HG02642 (cell line): ENCODE measurements around the gene IFNL4.
"Not testable (repeated sequence)": the region's sequence is repeated elsewhere in the genome, so short reads cannot be mapped to it uniquely, and the experiment has no call there.

Experiments used
- ATAC-seq: cut with Tn5 transposase; IDR thresholded peaks from one replicate; pipeline ENCODE4 v1.9.1; 2021; ENCODE audit warnings: mild to moderate bottlenecking; ENCODE audit not compliant: unreplicated experiment, poor library complexity

Gene IFNL4

DNA sequence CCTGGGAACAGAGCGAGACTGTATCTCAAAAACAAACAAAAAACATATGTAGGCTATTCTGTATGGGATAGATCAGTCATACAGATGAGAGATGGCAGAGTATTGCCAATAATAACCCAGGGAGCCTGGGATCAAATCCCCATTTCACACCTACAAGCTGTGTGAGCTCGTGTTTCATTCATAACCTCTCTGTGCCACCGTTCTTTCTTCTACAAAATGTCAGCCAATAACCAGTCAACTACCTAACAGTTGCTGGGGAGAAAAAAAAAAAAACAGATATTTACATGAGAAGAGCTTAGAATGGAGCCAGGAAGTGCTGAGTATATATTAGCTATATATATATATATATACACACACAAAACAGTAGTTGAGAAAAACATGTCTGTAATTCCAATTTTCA lies 13.0 kb upstream of the IFNL4 start:
- no peak for ATAC-seq

DNA sequence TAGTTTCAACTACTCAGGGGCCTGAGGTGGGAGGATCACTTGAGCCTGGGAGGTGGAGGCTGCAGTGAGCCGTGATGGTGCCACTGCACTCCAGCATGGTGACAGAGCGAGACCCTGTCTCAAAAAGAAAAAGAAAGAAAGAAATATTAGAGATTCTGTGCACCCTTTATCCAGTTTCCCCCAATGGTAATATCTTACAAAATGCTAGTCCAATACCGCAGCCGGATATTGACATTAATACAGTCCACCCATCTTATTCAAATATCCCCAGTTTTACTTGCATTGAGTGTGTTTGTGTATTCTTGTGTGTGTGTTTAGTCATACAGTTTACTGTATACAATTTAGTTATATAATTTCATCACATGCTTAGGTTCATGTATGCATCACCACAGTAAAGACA lies 8.6 kb upstream of the IFNL4 start:
- no peak for ATAC-seq

DNA sequence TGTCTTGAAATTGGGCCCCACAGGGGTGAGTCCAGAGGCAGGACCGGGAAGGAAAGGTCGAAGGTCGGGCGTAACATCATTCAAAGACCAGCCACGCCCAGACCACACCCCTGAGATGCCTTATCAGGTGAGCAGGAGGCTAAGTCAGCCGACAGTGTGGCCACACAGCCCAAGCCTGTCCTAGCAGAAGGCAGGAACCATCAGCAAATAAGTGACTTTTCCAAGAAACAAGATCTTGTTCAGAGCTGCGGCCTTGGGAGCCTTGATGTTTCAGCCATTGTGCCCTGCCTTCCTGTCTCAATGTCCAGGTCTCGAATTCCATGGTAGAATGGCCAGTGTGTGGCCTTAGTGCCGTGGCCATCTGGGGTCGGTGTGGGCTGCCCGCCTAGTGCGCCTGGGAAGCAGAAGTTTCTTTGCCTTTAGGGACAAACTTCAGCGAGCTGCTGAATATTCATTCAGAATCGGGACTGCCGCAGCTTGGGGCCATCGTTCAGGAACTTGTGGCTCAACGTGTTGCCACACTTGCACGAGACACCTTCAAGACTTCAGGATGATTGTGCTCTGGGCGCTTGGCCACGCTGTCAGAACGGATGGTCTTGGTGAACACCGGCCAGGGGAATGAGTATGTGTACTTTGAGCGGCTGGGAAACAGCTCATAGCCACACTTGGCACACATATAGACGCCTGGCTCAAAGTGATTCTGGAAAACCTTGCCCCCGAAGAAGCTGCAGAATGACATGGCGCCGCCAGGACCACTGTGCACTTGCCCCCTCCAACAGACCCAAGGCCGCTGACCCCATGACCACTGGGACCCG lies 6.1 kb upstream of the IFNL4 start:
- no peak for ATAC-seq

DNA sequence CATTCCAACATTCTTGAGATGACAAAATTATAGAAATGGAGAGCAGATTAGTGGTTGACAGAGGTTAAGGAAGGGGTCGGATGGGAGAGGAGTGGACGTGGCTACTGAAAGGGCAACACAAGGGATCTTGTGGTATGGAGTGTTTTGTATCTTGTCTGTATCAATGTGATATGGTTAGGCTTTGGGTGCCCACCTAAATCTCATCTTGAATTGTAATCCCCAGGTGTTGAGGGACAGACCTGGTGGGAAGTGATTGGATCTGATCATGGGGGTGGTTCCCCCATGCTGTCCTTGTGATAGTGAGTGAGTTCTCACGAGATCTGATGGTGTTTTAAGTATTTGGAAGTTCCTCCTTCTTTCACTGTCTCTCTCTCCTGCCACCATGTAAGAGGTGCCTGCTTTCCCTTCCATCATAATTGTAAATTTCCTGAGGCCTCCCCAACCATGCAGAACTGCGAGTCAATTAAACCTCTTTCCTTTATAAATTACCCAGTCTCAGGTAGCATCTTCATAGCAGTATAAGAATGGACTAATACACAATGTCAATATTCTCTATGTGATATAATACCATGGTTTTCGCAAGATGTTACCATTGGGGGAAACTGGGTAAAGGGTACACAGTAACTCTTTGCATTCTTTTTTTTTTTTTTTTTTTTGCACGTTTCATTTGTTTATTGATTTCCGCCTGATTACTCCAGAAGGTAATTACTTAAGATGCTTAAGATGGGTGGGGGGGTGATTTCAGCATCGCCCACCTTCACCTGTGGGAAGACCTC lies 4.9 kb upstream of the IFNL4 start:
- ATAC-seq: no peak

DNA sequence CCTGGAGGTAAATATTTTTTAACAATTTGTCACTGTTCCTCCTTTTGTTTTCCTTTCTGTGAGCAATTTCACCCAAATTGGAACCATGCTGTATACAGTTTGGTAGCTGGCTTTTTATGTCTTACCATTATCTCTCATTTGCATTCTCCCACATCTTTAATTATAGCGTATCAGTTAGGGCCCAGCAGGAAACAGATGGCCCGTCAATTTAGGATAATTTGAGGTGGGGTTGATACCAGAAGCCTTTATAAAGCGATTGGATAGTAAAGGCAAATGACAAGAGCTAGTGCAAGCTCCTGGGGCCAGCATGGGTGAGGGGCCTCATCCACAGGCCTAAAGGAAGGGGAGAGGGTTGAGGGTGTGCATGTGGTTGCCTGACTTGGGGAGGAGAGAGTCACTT lies 3.8 kb upstream of the IFNL4 start:
- ATAC-seq: no peak

DNA sequence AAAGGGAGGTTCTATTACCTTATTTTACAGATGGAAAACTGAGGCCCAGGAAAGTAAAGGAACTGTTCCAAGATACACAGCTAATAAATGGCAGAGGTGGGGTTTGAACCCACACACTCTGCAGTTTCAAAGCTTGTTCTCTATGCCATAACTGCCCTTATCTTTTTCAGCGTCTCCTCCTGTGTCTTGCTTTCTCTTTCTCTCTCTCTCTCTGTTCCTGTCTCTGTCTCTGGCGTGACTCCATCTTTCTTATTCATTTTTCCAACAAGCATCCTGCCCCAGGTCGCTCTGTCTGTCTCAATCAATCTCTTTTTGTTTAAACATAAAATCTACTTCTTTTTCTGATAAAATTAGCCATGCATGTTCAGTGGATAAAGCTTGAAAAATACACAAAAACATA lies 3.2 kb upstream of the IFNL4 start:
- no peak for ATAC-seq

DNA sequence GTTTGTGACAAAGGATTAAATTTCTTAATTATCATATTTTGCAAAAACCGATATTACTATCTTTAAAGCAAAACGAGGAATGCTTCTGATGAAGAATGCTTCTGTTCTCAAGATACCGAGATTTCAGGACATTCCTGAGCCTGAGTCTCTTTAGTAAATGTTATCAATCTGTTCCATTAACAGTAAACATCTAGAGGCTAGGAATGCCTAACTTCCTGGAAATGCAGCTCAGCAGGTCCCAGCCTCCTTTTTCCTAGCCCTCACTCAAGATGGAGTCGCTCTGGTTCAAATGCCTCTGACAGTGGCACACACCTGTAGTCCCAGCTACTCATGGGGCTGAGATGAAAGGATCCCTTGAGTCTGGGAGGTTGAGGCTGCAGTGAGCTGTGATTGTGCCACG lies 2.4 kb upstream of the IFNL4 start:
- ATAC-seq: no peak

DNA sequence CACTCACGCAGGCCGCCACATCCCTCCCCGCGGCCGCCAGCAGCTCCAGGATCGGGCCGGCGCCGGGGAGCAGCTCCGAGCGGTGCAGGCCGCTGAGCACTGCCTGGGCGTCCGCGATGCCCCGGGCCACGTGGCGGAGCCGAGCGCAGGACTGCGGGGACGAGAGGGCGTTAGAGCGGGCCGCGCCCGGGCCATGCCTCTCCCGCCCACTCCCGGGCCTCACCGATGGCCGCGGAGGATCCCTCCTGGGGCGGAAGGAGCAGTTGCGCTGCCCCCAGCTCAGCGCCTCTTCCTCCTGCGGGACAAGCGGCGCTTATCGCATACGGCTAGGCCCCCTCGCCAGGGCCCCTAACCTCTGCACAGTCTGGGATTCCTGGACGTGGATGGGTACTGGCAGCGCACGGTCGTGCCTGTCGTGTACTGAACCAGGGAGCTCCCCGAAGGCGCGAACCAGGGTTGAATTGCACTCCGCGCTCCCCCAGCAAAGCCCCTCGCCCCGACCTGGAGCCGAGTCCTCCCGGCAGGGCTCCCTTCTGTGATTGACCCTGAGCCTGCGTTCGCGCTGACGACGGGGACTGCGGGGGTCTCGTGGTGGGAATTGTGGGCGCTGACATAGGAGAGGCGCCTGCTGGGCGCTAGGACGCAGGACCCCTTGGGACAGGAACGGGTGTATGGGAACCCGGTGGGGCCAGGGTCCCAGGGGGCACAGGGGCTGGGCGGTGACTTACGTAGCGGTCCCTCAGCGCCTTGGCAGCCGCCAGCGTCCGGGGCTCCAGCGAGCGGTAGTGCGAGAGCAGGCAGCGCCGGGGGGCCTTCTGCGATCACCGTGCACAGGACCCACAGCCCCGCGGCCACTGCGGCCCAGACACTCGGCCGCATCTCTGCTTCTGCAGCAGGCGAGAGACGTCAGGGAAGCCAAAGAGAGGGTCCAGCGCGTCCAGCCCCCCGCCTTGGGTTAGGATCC lies 673 bp downstream of the IFNL4 start:
- ATAC-seq: no peak

DNA sequence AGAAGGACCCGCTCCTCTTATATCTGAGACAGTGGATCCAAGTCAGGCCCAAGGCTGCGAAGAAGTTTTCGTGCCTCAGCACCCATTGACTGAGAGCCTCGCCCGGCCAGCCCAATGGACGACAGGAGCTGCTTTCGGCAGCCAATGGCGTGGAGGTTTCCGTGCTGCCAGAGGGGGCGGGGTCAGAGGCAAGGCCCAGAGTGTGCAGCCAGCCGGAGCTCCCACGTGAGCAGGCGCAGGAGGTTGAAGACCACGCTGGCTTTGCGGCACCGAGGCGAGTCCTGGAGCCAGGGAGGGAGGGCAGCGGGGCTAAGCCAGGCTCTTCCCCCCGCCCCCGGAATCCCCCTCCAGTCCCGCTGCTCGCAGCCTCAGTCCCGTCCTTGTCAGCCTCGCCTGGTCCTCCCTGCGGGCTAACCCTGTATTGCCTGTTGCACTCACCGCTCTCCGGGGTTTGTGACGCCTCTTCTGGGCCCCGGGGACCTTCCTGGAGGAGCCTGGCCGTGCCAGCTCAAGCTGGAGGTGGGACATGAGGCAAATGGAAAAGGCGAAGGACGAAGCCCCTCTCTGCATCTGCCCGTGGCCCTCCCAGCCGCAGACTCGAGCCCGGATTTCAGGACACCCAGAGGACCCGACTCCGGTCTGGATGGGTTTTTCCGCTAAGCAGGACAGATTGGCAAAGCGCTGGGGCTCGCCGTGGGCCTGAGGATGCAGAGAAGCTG lies 1.5 kb downstream of the IFNL4 start:
- ATAC-seq: no peak

DNA sequence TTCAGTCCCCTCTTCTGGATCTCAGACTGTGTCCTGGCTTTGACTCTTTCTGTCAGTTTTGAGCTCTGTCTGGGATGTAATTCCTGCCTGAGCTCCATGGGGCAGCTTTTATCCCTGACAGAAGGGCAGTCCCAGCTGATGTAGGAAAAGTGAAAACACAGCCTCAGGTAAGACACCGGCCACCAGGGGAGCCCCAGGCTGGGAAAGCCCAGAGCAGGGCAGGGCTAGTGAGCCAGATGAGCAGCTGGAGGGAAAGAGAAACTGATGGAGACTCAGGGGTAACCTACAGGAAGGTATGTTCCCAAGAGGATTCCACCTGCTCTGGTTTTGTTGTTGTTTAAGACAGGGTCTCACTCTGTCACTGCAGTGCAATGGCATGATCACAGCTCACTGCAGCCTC lies 3.5 kb downstream of the IFNL4 start:
- ATAC-seq: not testable (repeated sequence)

DNA sequence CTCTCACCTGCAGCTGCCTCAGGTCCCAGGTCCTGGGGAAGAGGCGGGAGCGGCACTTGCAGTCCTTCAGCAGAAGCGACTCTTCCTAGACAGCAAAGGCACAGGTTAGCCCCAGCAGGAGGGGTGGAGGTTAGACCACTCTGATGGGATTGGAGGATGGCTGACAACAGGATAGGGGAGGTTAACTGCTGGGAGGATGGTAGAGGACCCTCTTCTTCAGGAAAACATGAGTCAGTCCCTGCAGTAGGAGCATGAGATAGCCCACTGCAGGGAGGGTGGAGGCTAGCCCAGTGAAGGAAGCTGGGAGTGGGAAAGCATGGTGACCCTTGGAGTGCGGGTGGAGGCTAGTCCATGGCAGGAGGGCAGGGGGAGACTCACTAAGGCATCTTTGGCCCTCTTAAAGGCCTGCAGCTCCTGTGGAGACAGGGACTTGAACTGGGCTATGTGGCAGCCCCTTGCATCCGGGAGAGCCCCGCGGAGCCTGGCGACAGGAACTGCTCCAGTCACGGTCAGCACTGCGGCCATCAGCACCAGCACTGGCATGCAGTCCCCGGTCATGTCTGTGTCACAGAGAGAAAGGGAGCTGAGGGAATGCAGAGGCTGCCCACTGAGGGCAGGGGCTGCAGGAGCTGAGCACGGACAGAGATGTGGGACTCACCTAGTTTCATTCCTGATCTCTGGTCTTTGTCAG lies 4.1 kb downstream of the IFNL4 start, which contains the start of gene IFNL3:
Gene IFNL3 (minus strand): TSS at position 597 of the 691 bp plus-strand sequence. CDS start 39 bp downstream, at position 558.
- ATAC-seq: not testable (repeated sequence)

DNA sequence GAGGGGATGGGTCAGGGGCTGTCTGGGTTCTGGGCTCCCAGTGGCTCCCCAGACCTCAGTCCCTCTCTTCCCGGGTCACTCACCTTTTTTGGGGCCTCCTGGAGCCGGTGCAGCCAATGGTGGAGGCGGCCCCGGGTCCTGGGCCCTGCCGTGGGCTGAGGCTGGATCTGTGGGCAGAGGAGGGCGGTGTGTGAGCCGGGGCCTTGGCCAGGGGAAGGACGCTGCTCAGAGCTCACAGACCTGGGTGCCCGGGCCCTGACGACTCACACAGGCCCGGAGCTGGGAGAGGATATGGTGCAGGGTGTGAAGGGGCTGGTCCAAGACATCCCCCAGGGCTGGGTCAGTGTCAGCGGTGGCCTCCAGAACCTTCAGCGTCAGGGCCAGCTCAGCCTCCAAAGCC lies 4.9 kb downstream of the IFNL4 start:
- ATAC-seq: not testable (repeated sequence)

DNA sequence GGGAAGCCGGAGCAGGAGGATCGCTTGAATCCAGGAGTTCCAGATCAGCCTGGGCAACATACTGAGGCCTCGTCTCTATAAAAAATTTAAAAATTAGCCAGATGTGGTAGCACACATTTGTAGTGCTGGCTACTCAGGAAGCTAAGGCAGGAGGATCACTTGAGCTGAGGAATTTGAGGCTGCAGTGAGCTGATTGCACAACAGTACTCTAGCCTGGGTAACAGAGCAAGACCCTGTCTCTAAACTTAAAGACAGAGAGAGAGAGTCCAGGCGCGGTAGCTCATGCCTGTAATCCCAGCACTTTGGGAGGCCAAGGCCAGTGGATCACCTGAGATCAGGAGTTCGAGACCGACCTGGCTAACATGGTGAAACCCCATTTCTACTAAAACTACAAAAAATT lies 8.2 kb downstream of the IFNL4 start:
- ATAC-seq: no peak

DNA sequence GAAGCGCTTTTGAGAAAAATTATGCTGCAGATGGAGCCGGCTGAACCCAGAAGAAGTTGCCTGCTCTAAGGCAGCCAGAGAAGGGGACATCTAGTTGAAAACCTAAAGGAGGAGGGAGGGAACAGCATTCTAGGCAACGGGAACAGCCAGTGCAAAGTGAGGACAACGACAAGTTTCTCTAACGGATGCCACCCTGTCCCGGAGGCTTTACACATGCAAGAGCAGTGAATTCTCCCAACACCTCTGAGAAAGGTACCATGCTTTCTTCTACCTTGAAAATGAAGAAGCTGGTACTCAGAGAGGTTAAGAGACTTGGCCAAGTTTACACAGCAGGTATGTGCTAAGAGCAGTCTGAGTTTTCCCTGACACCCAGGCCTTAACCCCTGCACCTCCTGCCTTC lies 9.7 kb downstream of the IFNL4 start:
- no peak for ATAC-seq

DNA sequence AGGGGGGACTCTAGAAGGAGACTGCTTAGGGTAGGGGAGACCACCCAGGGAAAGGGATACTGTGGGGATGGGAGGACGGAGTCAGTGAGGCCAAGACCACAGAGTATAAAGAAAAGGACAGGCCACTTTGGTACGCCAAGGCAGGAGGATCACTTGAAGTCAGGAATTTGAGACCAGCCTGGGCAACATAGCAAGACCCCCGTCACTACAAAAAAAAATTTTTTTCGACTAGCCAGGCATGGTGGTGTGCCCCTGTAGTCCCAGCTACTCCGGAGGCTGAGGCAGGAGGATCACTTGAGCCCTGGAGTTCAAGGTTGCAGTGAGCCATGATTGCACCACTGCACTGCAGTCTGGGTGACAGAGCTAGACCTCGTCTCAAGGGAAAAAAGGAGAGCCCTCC lies 10.4 kb downstream of the IFNL4 start:
- no peak for ATAC-seq

DNA sequence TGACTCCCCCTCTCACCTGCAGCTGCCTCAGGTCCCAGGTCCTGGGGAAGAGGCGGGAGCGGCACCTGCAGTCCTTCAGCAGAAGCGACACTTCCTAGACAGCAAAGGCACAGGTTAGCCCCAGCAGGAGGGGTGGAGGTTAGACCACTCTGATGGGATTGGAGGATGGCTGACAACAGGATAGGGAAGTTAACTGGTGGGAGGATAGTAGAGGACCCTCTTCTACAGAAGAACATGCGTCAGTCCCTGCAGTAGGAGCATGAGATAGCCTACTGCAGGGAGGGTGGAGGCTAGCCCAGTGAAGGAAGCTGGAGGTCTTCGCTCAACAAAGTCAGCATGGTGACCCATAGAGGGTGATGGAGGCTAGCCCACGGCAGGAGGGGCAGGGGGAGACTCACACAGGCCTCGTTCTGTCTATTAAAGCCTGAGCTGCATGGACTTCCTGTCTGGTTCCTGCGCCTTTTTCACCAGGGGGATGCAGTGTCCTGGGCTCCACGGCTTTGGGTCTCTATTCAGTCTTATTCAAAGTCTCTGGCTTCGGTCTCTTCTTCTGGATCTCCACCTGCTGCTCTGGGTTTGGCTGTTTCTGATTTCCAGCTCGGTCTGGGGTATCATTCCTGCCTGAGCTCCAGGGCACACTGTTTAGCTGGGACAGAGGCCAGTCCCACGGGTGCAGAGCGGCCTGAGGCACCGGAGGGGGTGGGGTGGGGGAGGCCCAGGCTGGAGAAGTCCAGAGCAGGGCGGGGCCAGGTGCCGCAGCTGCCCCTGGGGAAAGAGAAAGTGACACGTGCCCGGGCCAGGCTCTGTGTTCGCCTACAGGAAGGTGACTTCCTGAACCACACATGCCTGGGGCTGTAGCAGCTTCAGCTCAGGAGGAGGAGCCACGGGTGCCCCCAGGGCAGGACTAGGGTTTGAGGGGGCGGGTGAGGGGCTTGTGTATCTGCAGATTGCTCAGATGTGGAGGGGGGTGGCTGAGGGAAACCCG lies 11.2 kb downstream of the IFNL4 start:
- ATAC-seq: no peak

DNA sequence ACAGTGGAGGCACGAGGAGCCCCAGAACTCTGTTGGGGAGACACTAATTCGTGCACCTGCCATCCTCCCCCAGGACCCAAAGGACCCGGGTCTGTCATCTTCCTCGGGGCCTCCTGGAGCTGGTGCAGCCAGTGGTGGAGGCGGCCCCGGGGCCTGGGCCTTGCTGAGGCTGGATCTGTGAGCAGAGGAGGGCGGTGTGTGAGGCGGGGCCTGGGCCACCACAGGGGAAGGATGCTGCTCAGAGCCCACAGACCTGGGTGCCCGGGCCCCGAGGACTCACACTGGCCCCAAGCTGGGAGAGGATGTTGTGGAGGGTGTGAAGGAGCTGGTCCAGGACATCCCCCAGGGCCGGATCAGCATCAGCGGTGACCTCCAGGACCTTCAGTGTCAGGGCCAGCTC lies 12.1 kb downstream of the IFNL4 start:
- ATAC-seq: no peak

DNA sequence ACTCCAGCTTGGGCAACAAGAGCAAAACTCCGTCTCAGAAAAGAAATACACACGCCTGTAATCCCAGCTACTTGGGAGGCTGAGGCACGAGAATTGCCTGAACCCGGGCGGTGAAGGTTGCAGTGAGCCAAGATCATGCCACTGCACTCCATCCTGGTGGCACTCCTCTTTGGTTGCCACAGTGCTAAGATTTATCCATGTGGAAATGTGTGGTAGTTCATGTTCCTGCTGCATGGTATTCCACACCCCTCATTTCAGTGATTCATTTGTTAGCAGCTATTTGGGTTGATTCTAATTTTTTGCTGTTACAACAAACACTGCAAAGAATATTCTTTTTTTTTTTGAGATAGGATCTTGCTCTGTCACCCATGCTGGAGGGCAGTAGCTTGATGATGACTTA lies 15.9 kb downstream of the IFNL4 start:
- no peak for ATAC-seq
